Measurements from ENCODE around the gene PLK2. TPM values are rescaled to one million over a fixed set of nuclear protein-coding genes. Genes with fewer than 3 reads are reported as not detected.

Gene PLK2
- total RNA-seq, 1 donor from 2014 or later, result 23.7 TPM

DNA sequence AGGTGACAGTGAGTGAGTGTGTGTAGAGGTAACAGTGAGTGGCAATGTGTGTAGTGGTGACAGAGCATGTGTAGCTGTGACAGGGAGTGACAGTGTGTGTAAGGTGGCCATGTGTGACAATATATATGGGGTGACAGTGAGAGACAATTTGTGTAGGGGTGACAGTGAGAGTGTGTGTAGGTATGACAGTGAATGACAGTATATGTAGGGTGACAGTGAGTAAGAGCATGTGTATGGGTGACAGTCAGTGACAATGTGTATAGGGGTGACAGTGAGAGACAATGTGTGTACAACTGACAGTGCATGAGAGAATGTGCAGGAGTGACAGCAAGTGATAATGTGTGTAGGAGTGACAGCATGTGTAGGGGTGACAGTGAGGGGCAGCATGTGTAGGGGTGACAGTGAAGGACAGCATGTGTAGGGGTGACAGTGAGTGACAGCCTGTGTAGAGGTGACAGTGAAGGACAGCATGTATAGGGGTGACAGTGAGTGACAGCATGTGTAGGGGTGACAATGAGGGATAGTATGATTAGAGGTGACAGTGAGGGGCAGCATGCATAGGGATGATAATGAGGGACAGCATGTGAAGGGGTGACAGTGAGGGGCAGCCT, 21.3 kb upstream of the PLK2 start:
- no peak for DNase-seq (ENCODE audit: low spot score)

DNA sequence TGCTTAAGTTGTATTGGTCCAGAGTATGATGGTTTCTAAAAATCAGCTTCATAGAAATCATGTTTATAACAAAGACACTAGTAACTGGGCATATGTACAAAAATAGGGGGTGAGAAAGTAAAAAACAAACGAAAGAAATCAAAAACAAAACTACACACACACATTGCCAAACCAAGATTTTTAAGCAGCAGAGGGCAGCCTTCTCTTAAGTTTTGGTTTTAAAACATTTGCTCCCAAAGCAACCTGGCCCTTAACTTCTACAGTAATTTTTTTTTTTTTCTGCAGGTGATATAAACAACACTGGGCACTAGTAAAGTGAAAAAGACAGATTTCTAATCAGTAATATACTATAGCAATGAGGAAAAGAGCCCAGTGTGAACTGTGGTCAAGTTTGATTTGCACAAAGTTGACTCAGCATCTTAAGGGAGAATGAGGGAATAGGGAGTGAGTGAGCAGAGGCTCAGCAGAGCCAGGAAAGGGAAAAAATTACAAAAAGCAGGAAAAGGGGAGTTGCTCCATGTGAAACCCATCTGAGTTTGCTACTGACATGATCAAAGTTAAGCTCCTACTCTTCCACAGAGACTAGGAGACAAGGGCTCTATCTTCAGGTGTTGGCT, 18.0 kb upstream of the PLK2 start:
- no peak for DNase-seq (ENCODE audit: low spot score)

DNA sequence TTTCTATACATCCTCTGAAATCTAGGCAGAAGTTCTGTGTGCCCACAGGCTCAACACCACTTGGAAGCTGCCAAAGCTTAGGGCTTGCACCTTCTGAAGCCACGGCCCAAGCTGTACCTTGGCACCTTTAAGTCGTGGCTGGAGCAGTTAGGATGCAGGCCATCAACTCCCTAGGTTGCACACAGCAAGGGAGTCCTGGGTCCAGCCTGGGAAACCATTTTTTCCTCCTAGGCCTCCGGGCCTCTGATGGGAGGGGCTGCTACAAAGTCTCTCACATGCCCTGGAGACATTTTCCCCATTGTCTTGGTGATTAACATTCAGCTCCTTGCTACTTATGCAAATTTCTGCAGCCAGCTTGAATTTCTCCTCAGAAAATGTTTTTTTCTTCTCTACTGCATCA, 15.5 kb upstream of the PLK2 start:
- DNase-seq (ENCODE audit: low spot score), result no peak

DNA sequence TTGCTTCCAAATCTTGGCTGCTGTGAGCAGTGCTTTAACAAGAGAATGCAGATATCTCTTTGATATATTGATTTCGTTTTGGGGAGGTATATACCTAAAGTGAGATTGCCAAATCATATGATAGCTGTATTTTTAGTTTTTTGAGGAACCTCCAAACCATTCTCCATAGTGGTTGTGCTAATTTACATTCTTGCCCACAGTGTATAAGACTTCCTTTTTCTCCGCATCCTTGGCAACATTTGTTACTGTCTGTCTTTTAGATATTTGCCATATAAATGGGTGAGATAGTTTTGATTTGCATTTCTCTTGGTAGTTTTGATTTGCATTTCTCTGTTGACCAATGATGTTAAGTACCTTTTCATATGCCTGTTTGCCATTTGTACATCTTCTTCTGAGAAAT, 10.0 kb upstream of the PLK2 start:
- no peak for DNase-seq (ENCODE audit: low spot score)

DNA sequence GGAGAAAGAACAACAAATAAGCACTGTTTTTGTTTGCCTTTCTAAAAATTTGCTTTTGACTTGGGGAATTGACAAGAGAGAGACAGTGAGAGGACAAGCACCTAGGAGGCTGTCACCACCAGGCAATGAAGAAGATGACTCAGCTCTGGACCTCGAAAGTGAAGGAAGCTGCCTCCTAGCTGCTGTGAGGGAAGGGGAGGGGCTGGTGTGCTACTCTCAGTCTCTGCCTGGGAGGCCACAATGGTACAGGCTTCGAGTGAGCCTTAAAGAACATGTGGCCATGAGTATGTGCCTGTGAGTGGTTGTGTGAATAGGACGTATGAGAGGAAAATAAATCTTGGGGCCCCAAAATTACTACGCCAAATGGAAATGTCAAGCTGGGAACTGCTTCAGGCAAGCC, 7.1 kb upstream of the PLK2 start:
- DNase-seq (ENCODE audit: low spot score), result no peak

DNA sequence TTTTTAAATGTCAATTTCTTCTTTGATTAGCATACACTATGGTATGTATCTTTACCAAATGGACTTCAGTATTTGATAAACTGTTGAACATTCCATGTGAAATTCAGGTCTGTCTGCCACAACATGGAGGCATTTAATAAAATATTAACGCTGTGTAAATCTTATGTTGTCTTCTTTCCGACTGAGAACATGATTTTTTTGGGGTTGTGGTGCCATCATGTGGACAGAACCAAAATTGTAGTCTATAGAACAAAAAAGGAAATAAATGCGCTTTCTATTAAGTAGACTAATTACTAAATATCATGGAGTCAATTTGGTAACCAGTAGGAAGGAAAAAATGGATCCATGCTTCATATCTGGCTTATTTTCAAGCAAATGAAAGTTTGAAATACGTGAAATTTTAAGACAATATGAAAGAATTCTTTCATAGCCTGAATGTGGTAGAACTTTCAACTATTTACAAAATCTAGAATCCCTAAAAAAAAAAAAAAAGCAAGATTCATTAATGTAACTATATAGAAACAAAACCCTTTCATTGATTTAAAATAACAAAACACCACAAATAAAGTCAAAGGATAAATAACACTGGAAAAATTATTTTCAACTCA, 2.8 kb upstream of the PLK2 start:
- no peak for DNase-seq (ENCODE audit: low spot score)

DNA sequence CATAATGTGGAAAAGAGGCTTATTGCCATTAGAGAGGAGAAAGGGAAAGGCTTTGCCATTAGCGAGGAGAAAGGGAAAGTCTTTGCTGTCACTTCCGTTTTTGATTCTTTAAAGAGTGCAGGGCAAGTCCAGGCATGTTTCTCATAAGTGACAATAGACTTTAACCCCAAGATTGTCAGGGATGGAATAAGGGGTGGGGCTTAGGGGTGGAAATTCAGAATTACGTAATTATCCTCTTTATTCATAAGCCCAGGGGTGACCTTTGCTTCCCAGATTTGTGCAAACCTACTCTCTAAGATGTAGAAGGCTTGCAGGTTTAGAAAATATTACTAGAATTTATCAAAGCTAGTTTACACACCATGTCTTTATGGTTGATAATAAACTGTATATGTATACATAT, 2.3 kb upstream of the PLK2 start:
- DNase-seq (ENCODE audit: low spot score), result no peak

DNA sequence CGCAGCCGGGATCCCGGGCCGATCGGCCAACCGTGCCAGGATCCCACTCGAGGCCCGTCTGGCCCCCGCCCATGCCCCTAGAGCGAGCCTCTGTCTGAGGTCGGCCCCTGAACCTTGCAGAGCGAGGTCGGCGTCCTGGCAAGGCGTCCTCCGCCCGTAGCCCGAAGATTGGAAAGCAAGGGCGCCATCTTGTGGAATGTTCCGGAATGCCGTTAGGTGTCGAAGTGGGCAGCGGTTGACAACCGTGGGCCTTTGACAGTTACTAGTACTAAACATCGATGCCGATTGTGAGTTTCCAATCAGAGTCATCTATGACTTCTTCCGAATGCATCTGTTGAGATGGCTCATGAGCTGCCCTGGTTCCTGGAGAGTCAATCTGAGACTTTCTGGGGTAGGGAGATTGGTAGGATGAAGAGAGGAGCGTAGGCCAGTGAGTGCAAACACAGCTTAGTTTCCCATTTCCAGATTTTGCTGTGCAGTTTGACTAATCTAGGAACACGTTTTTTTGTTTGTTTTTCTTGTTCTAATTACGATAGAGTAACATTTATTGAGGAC, 923 bp upstream of the PLK2 start:
- peak; percentile 97 for DNase-seq (ENCODE audit: low spot score)

DNA sequence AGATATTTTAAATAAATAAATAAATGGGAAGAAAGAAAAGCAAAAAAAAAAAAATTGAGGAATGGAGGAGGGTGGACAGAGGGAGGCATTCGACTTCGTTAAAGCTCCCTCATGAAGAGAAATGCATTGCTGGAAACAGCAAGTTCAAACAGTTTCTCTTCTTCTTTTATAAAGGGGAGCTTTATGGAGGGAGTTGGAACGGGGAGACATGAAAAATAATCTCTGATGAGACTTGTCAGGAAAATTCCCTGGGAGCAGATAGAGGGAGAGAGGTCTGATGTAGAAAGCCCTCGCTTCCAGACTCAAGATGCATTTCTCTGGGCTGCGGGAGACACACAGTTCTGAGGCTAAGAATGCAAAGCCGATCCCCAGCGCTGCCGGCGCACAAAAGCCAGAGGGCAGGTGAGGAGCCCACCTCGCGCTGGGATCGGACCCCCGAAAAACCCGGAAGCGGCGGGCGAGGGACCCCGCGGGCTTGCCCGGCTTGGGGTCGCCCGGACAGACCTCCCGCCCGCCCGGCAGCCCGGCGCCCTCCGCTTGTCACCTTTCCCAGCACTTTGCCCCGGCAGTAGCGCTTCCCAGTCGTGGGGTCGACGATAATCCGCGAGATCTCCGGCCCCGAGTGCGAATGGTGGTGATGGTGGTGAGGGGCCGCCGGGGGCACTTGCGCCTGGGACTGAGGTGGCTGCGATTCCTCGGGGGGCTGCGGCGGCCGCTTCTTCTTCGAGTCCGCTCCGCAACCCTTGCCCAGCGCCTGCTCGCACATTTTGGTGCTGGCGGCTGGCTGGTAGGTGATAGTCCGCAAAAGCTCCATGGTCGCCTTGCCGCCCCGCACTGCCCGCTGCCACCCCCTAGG, 512 bp downstream of the PLK2 start:
- DNase-seq (ENCODE audit: low spot score), result peak; percentile 89

DNA sequence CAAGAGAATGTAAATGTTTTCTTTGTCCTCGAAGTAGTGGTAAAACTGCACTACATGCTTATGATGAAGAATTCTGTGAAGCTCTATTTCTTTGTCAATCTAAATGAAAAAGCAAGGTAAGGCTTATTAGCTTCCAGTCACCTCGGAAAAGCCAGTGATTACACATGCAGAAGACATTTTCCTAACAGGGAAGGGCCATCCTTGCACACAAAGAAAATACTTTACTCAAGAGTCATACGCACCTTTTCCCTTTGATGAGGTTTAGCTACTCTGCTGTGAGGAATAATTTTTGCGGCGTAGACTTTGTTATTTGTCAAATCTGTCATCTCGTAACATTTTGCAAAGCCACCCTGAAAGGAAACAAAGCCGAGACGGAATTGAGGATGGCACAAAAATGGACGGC, 1.1 kb downstream of the PLK2 start:
- DNase-seq (ENCODE audit: low spot score), result no peak

DNA sequence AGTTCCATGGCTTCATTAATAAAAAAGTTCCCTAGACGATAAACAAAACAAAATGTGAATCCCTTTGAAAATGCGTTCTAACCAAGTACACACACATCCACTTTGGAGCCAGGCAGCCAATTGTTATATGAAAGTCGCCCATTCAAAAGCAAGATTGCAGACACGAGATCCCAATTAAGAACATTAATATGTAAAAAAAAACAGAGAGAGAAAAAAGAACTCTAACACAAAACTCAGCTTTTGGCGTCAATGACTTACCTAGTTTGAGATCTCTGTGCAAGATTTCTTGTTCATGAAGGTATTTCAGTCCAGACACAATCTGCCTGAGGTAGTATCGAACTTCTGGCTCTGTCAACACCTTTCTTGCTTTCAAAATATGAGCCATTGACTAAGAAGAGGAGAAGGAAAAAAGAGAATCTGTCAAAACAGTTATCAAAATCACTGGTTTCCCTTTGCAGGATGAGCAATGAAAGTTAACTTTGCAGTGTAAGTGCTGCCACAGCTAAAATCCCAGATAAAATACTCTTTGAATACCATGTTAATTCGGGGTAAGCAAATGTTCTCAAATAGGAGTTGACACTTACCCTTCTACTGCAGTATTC, 1.6 kb downstream of the PLK2 start:
- DNase-seq (ENCODE audit: low spot score), result no peak

DNA sequence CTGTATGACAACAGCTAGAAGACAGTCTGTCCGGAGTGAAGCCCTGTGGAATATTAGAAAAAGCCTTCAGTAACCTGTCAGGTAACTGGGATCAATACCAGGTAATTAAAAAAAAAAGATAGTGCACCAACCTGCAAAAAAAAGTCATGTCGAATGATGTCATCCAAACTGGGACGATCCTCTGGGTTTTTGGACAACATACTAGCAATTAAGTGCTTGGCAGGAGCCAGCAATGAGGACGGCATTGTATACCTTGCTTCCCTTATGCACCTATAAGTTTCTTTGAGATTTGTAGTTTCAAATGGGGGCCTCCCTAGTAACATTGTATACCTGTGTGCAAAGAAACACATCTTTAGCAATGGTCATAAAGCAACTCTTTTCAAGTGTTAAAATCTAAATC, 2.8 kb downstream of the PLK2 start:
- DNase-seq (ENCODE audit: low spot score), result no peak

DNA sequence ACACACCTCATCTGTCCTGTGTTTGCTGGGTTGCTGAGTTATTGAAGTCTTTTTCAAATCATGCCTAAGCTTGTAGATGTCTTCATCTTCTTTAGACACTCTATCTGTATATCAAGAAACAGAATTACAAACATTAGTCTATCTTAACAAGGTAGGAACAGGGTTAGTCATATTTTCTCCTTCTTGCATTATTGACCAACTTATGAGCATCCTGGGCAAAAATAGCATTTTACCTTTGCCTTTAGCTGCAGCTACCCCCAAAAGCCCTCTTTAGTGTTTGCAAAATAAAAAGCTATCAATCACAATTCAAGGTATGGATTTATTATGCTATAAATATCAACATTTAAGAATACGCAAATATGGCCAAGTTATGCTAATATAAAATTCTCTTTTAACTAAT, 3.4 kb downstream of the PLK2 start:
- DNase-seq (ENCODE audit: low spot score), result no peak

DNA sequence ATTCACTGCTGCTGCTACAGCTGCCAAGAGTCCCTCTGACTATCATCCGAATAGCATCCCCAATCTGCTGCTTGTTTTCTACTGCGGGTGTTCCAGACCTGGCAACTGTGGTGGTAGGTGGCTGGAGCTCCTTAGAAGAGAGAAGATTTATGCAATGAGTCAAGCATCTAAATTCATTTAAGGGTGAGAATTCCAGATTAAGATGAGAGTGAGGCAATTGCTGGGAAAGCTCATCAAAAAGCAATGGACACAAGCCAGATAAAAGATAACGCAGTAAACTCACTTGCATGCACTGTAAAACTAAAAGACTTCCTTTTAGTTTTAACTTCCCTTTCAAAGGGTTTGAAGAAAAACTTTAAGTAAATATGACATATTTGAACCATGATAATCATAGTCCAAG, 3.9 kb downstream of the PLK2 start:
- DNase-seq (ENCODE audit: low spot score), result no peak

DNA sequence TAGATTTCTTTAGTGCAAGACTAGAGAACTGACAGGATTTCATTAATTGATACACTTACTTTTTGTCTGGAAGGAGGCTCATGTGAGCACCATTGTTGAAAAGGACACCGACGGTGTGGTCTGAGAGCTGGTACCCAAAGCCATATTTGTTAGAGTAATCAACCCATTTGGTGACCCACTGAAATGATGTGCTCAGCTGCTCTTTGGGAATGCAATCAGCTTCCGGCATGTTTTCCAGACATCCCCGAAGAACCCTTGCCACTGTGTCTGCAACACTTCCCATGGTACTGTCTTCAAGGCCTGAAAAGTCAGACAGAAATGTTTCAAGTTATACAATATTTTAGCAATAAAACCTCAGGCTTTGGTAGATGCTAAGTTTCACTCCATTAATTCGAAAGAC, 4.4 kb downstream of the PLK2 start:
- DNase-seq (ENCODE audit: low spot score), result no peak

DNA sequence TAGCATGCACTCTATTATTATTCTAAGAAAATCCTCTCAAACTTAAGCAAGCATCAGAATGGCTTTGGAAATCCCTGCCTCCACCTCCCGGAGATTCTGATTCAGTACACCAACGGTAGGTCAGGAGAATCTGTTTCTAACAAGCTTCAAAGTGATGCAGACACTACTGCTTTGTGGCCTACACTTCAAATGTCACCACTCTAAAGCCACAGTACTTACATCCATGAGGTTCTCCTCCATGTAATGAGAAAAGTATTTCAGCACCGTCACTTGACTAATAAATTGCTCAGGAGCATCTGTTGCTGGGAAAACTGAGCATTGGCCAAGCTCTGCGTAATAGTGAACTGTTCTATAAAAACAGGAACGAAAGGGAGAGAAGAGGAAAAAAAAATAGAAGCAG, 4.8 kb downstream of the PLK2 start:
- no peak for DNase-seq (ENCODE audit: low spot score)

DNA sequence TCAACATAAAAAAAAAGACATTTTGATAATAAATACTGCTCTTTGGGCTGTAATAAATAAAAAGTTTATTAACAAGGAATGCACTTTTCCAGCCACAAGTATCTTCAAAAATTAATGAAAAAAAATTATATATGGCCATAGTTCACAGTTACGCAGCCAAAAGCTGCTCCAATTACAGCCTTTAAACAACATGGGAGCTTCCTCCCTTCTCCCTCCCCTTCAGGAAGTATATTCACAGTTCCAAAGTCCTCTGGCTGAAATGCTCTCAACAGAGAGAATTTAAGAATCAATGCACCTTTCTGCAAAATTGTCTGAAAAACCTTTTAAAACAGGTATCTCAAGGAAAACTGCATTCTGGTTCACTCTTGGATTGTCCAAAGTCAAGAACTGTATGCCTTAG, 5.9 kb downstream of the PLK2 start:
- no peak for DNase-seq (ENCODE audit: low spot score)

DNA sequence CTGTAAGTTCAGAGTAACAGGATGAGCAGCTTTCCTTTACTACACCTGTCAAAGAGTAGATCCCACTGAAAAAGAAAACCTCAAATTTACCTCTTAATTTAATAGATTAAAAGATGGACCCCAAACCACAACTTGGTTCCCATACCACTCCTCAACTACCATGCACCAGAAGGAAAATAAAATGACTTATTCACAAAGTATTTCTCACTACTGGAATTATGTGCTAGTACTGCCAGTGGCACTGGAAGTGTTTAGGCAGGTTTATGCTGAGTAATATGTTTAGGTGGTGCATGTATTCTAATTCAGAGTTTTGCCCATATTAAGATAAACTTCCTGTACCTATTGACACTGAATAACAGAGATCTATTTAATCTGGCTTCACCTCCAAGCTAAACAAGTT, 6.6 kb downstream of the PLK2 start:
- DNase-seq (ENCODE audit: low spot score), result no peak

DNA sequence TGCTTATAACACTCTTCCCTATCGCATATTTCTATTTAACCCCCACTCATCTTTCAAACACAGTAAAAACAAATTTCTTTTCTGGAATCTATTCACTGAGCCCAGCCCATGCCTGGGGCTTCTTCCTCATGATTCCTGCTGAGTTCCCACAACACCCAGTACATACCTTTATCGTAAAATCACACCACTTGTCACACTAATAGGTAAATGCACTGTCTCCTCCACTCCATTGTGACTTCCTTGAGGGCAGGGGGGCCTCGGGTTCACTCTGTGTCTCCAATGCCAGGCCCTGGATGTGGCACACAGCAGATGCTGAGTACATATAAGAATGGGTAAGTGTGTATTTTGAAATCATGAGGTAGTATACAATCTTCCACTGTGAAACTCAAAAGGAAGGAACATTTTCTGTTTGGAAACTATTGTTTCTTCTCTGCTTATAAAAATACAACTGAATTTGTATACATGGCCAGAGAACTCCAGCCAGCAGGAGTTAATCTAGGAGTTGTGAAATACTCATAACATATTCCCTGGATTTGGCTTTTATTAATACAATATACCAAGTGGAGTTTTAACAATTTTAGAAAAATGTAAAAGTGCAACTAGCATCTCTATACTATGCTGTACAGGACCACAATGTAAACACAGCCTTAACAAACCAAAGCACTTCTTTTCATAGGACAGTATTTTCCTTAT, 7.2 kb downstream of the PLK2 start:
- no peak for DNase-seq (ENCODE audit: low spot score)

DNA sequence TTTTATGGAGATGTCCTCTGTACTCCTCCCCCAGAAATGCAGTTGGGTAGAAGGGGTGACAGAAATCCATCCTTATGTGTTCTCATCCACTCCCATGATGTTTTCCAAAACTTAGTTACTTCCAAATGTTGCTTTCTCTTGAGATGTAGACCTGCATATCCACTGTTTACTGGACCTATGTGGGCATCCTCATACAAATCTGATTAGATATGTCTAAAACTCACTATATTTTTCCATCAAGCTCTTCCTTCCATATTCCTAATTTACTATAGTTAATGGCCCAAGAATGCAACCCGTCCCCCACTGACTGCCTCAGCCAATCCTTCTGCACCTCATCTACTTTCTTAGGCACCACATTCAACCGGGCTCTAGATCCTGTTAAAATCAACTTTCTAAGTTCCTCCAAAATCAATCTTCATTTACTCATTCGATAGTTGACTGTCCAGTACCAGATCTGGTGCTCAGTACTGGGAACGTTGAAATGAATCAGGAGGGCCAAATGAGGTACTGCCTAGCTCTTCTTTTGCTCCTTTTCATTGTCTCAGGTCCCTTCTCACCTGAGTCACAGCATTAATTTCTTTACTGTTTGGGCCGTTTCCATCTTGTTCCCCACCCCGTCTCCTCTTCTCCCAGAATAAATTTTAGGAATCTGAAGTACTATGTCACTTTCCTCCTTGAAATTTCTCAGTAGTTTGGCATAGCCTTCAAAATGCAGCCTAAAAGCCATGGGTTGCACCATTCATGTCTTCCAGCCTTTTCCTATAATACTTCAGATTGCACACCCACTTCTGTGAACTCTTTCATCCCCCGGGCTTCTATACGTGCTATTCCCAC, 7.9 kb downstream of the PLK2 start:
- no peak for DNase-seq (ENCODE audit: low spot score)

All from mesenteric fat pad (tissue), 1 donor.